ENCODE data around the gene UFD1. TPM values are rescaled to one million over a fixed set of nuclear protein-coding genes. Genes with fewer than 3 reads are reported as not detected.

The UFD1 gene
- polyA plus RNA-seq, 4 donors: 46.0 to 112 (median 81.4) TPM

DNA sequence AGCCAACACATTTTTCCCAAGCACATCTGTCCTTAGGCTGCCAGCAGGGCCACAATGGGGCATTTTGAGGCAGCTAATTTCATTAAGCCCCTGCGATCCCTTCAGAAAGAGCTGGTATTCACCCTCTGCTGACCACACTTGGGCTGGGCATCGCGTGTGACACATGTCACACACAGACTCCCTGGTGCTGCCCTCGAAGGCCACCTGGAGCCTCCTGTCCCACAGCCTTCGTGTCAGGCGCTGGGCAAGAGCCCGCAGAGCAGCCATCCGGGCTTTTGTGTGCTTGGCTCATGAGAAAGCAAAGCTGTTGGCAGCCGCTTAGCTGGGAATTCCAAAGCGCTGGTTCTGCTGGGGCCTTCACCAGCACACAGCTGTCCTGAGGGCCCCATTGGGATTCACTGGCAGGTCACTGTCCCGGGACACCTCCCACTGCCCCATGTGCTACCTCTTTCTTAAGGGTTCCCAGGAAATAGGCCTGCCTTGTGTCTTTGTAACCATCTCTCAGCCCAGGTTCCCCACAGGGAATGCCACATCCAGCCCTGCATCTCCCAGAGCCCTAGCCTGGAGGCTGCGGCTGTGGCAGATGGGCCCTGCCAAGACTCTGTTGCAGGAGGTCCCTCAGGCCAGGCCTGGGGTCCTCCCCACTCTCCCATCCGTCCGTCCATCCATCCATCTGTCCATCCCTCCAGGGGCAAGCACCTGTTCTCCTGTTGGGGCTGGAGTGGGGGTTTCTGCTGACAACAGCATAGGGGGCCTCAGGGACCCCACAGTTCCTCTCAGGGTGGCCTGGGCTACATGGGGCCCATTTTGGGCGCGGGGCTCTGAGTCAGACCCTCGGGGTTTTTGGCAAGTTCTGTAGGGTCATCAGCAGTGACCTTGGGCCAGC, 40.3 kb upstream of the UFD1 start:
- H3K36me3 ChIP-seq (ENCODE audit: control insufficient read depth in 3 of 3, insufficient read depth in 2 of 3, low read depth in 1 of 3, low read length in 3 of 3): peaks cover 0 to 27% (median 0%) of the 10 kb centered on the region in 3 donors
- no peak overlapping the region for H3K27ac ChIP-seq (ENCODE audit: low read depth in 1 of 3, low read length in 2 of 3)
- DNase-seq (no peak), FAIRE-seq (no peak)
- WGBS, 3 donors: 89 to 95% (median 92%) methylated on average over 17 of the region's 17 CpGs
- H3K4me3 ChIP-seq (ENCODE audit: low read depth in 1 of 3, low read length in 3 of 3): no peak overlapping the region
- H3K9me3 ChIP-seq (ENCODE audit: control insufficient read depth in 2 of 2, insufficient read depth in 1 of 2, low read depth in 1 of 2, low read length in 1 of 2): no peaks in the 10 kb centered on the region
- no peaks in the 10 kb centered on the region for H3K4me1 ChIP-seq (ENCODE audit: control insufficient read depth in 3 of 3, insufficient read depth in 2 of 3, low read depth in 1 of 3, low read length in 2 of 3)
- H3K27me3 ChIP-seq (ENCODE audit: control insufficient read depth in 3 of 3, insufficient read depth in 3 of 3, low read length in 3 of 3): peaks cover 0 to 22% (median 13%) of the 10 kb centered on the region in 3 donors

DNA sequence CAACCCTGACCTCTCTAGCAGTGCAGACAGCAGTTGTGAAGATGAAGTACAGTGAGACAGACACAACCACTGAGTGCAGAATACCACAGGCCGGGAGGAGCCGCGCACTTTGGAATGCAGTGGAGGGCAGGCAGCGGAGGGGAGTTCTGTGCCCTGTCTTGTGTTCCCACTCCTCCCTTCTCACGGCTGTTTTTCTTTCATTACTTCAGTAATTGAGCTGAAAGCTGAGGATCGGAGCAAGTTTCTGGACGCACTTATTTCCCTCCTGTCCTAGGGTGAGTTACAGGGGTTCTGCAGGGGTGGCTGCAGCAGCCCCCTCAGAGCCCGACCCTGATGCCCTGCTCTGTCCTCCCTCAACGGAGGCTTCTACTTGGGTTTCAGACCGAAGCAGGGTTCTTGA, 39.6 kb upstream of the UFD1 start:
- H3K9me3 ChIP-seq (ENCODE audit: control insufficient read depth in 2 of 2, insufficient read depth in 1 of 2, low read depth in 1 of 2, low read length in 1 of 2): no peaks in the 10 kb centered on the region
- FAIRE-seq (no peak), DNase-seq (no peak)
- no peak overlapping the region for H3K4me3 ChIP-seq (ENCODE audit: low read depth in 1 of 3, low read length in 3 of 3)
- peaks cover 0 to 16% (median 7%) of the 10 kb centered on the region in 3 donors for H3K27me3 ChIP-seq (ENCODE audit: control insufficient read depth in 3 of 3, insufficient read depth in 3 of 3, low read length in 3 of 3)
- no peaks in the 10 kb centered on the region for H3K4me1 ChIP-seq (ENCODE audit: control insufficient read depth in 3 of 3, insufficient read depth in 2 of 3, low read depth in 1 of 3, low read length in 2 of 3)
- peaks cover 0 to 30% (median 0%) of the 10 kb centered on the region in 3 donors for H3K36me3 ChIP-seq (ENCODE audit: control insufficient read depth in 3 of 3, insufficient read depth in 2 of 3, low read depth in 1 of 3, low read length in 3 of 3)
- 88 to 90% (median 90%) methylated on average over 10 of the region's 10 CpGs for WGBS, 3 donors
- H3K27ac ChIP-seq (ENCODE audit: low read depth in 1 of 3, low read length in 2 of 3): no peak overlapping the region

- DNase-seq (no peak), FAIRE-seq (no peak)
- H3K4me3 ChIP-seq (ENCODE audit: low read depth in 1 of 3, low read length in 3 of 3): no peak overlapping the region
- no peak overlapping the region for H3K27ac ChIP-seq (ENCODE audit: low read depth in 1 of 3, low read length in 2 of 3)
- no peaks in the 10 kb centered on the region for H3K4me1 ChIP-seq (ENCODE audit: control insufficient read depth in 3 of 3, insufficient read depth in 2 of 3, low read depth in 1 of 3, low read length in 2 of 3)
- H3K9me3 ChIP-seq (ENCODE audit: control insufficient read depth in 2 of 2, insufficient read depth in 1 of 2, low read depth in 1 of 2, low read length in 1 of 2): no peaks in the 10 kb centered on the region
- peaks cover 0 to 30% (median 0%) of the 10 kb centered on the region in 3 donors for H3K36me3 ChIP-seq (ENCODE audit: control insufficient read depth in 3 of 3, insufficient read depth in 2 of 3, low read depth in 1 of 3, low read length in 3 of 3)
- 89 to 92% (median 91%) methylated on average over 12 of the region's 12 CpGs for WGBS, 3 donors
- H3K27me3 ChIP-seq (ENCODE audit: control insufficient read depth in 3 of 3, insufficient read depth in 3 of 3, low read length in 3 of 3): peaks cover 0 to 11% (median 2%) of the 10 kb centered on the region in 3 donors
Measured at GRCh38 chr22:19517919-19518611, 39.1 kb upstream of the UFD1 start.

- H3K4me3 ChIP-seq (ENCODE audit: low read depth in 1 of 3, low read length in 3 of 3): no peak overlapping the region
- DNase-seq (no peak), FAIRE-seq (no peak)
- 93 to 95% (median 94%) methylated on average over 10 of the region's 10 CpGs for WGBS, 3 donors
- no peaks in the 10 kb centered on the region for H3K4me1 ChIP-seq (ENCODE audit: control insufficient read depth in 3 of 3, insufficient read depth in 2 of 3, low read depth in 1 of 3, low read length in 2 of 3)
- H3K9me3 ChIP-seq (ENCODE audit: control insufficient read depth in 2 of 2, insufficient read depth in 1 of 2, low read depth in 1 of 2, low read length in 1 of 2): no peaks in the 10 kb centered on the region
- peaks cover 0 to 30% (median 0%) of the 10 kb centered on the region in 3 donors for H3K36me3 ChIP-seq (ENCODE audit: control insufficient read depth in 3 of 3, insufficient read depth in 2 of 3, low read depth in 1 of 3, low read length in 3 of 3)
- H3K27ac ChIP-seq (ENCODE audit: low read depth in 1 of 3, low read length in 2 of 3): no peak overlapping the region
- peaks cover 0 to 3% (median 0%) of the 10 kb centered on the region in 3 donors for H3K27me3 ChIP-seq (ENCODE audit: control insufficient read depth in 3 of 3, insufficient read depth in 3 of 3, low read length in 3 of 3)
Measured at GRCh38 chr22:19517171-19517500, 38.1 kb upstream of the UFD1 start.

DNA sequence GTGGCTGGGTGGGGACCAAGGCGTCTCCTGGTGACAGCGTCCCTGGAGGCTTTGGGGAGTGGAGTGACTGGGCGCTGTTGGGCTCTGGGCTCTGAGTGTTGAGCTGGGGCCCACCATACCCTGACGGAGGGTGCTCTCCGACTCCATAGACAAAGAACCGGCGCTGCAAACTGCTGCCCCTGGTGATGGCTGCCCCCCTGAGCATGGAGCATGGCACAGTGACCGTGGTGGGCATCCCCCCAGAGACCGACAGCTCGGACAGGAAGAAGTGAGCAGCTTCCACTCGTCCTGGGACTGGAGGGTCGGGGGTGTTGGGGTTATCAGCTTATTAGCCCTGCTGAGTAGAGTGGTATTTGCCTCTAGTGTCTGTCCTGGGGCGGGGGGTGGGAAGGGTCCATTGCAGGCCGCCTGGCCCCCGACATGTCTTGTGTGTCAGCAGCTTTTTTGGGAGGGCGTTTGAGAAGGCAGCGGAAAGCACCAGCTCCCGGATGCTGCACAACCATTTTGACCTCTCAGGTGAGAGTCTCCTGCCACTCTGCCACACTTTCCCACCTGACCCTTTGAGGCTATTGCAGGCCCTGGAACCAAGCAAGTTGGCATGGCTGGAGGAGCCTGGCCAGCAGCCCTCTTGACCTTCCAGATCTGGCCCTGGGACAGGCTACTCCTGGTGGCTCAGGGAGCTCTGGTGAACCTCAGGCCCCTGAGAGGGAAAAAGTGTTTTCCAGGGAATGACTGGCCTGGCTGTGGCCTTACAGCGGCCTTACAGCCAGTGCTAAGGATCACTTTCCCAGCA, 37.6 kb upstream of the UFD1 start:
- DNase-seq (no peak), FAIRE-seq (no peak)
- peaks cover 0 to under 1% (median 0%) of the 10 kb centered on the region in 3 donors for H3K27me3 ChIP-seq (ENCODE audit: control insufficient read depth in 3 of 3, insufficient read depth in 3 of 3, low read length in 3 of 3)
- WGBS, 3 donors: 94 to 95% (median 95%) methylated on average over 17 to 19 of the region's 19 CpGs
- peaks cover 0 to 32% (median 0%) of the 10 kb centered on the region in 3 donors for H3K36me3 ChIP-seq (ENCODE audit: control insufficient read depth in 3 of 3, insufficient read depth in 2 of 3, low read depth in 1 of 3, low read length in 3 of 3)
- no peaks in the 10 kb centered on the region for H3K9me3 ChIP-seq (ENCODE audit: control insufficient read depth in 2 of 2, insufficient read depth in 1 of 2, low read depth in 1 of 2, low read length in 1 of 2)
- no peaks in the 10 kb centered on the region for H3K4me1 ChIP-seq (ENCODE audit: control insufficient read depth in 3 of 3, insufficient read depth in 2 of 3, low read depth in 1 of 3, low read length in 2 of 3)
- H3K4me3 ChIP-seq (ENCODE audit: low read depth in 1 of 3, low read length in 3 of 3): no peak overlapping the region
- H3K27ac ChIP-seq (ENCODE audit: low read depth in 1 of 3, low read length in 2 of 3): no peak overlapping the region

DNA sequence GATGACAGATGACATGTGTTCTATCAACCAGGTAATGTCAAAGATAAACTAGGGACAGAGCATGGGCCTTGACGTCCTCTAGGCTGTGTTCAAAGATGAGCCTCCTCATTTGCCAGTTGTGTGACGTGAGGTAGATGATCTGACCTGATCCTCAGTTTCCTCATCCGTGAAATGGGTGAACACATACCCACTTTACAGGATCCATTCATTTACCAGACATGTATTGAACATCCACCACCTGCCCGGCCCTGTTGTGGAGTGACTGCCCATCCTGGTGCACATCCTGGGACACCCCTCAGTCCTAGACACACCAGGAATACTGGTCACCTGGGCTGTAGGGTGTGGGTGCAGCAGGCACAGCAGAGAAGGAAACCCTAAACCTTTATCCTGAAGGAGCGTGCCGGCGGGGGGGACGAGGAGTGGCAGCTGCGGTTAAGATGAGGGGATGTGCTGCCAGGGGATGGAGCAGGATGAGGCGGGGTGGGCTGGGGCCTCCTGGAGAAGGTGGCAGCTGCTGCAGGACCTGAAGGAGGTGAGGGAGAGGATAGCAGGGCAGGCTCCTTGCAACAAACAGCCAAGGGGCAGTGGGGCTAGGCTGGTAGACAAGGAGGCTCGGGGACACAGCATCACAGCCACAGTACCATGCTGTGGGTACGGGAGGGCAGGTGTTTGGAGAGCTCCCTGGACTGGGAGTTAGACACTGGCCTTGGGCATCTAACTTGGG, 36.8 kb upstream of the UFD1 start:
- FAIRE-seq: no peak

GRCh38 chr22:19514831-19515565, 36.0 kb upstream of the UFD1 start:
- no peak overlapping the region for H3K27ac ChIP-seq (ENCODE audit: low read depth in 1 of 3, low read length in 2 of 3)
- H3K4me1 ChIP-seq (ENCODE audit: control insufficient read depth in 3 of 3, insufficient read depth in 2 of 3, low read depth in 1 of 3, low read length in 2 of 3): no peaks in the 10 kb centered on the region
- no peak overlapping the region for H3K4me3 ChIP-seq (ENCODE audit: low read depth in 1 of 3, low read length in 3 of 3)
- DNase-seq (no peak), FAIRE-seq (no peak)
- H3K9me3 ChIP-seq (ENCODE audit: control insufficient read depth in 2 of 2, insufficient read depth in 1 of 2, low read depth in 1 of 2, low read length in 1 of 2): no peaks in the 10 kb centered on the region
- 91 to 96% (median 94%) methylated on average over 14 of the region's 14 CpGs for WGBS, 3 donors
- no peaks in the 10 kb centered on the region for H3K27me3 ChIP-seq (ENCODE audit: control insufficient read depth in 3 of 3, insufficient read depth in 3 of 3, low read length in 3 of 3)
- peaks cover 0 to 26% (median 0%) of the 10 kb centered on the region in 3 donors for H3K36me3 ChIP-seq (ENCODE audit: control insufficient read depth in 3 of 3, insufficient read depth in 2 of 3, low read depth in 1 of 3, low read length in 3 of 3)

More for the DNA sequence above, 36.8 kb upstream of the UFD1 start:
- WGBS, 3 donors: 95 to 96% (median 95%) methylated on average over 12 of the region's 12 CpGs
- no peak for DNase-seq
- Histone ChIP-seq H3K4me1 (ENCODE audit: control insufficient read depth in 3 of 3, insufficient read depth in 2 of 3, low read depth in 1 of 3, low read length in 2 of 3) (no peaks in the 10 kb centered on the region), H3K27me3 (ENCODE audit: control insufficient read depth in 3 of 3, insufficient read depth in 3 of 3, low read length in 3 of 3) (no peaks in the 10 kb centered on the region), H3K27ac (ENCODE audit: low read depth in 1 of 3, low read length in 2 of 3) (no peak overlapping the region), H3K36me3 (ENCODE audit: control insufficient read depth in 3 of 3, insufficient read depth in 2 of 3, low read depth in 1 of 3, low read length in 3 of 3) (peaks cover 0 to 31% (median 0%) of the 10 kb centered on the region in 3 donors), H3K4me3 (ENCODE audit: low read depth in 1 of 3, low read length in 3 of 3) (no peak overlapping the region), H3K9me3 (ENCODE audit: control insufficient read depth in 2 of 2, insufficient read depth in 1 of 2, low read depth in 1 of 2, low read length in 1 of 2) (no peaks in the 10 kb centered on the region)
